Natural killer cell treated with Interleukin-12 subunit alpha and Interleukin-12 subunit beta and Interleukin-15 and Interleukin-18, amount 100 ng/mL, for 72 hours (primary cell): Measurements from ENCODE around the gene PAPOLG. TPM values are rescaled to one million over a fixed set of nuclear protein-coding genes. Genes with fewer than 3 reads are reported as not detected.

ENCODE experiments used
- ATAC-seq, 2 donors: fragments of 150-1000 bp; cut with Tn5 transposase in 1 of 2; sonication (Bioruptor Pico), chemical (Tn5 transposase) in 1 of 2; 2 replicates each; pipeline ENCODE4 v1.10.0; 2021
- DNase-seq: peaks from one replicate; pipeline ENCODE4 v3.0.0; 2022; ENCODE audit warnings: low spot score
- H3K27ac Mint-ChIP-seq, 2 donors: 1 replicate in 1 of 2; 2 replicates in 1 of 2; pipeline ENCODE4 v1.8.0; 2022; ENCODE audit warnings: mixed read lengths in 2 of 2, mild to moderate bottlenecking in 1 of 2, moderate library complexity in 1 of 2
- H3K27me3 Mint-ChIP-seq, 2 donors: 1 replicate in 1 of 2; 2 replicates in 1 of 2; pipeline ENCODE4 v1.8.0; 2022; ENCODE audit warnings: mixed read lengths in 2 of 2
- H3K36me3 Mint-ChIP-seq: one replicate; pipeline ENCODE4 v1.8.0; 2022; ENCODE audit warnings: mixed read lengths
- H3K4me1 Mint-ChIP-seq, 2 donors: 1 replicate in 1 of 2; 2 replicates in 1 of 2; pipeline ENCODE4 v1.8.0; 2022; ENCODE audit warnings: low read depth in 2 of 2, mixed read lengths in 2 of 2, mild to moderate bottlenecking in 1 of 2
- H3K4me3 Mint-ChIP-seq: one replicate; pipeline ENCODE4 v1.8.0; 2022; ENCODE audit warnings: mixed read lengths
- H3K9me3 Mint-ChIP-seq: 2 replicates; pipeline ENCODE4 v1.8.0; 2022; ENCODE audit warnings: mixed read lengths
- total RNA-seq, 2 donors: library from RNA; stranded (reverse); gene quantifications; one replicate each; pipeline ENCODE4 v1.2.3, GENCODE V29; 2022

The PAPOLG gene
- total RNA-seq, 2 donors from 2014 or later: 17.3 to 19.8 TPM

DNA sequence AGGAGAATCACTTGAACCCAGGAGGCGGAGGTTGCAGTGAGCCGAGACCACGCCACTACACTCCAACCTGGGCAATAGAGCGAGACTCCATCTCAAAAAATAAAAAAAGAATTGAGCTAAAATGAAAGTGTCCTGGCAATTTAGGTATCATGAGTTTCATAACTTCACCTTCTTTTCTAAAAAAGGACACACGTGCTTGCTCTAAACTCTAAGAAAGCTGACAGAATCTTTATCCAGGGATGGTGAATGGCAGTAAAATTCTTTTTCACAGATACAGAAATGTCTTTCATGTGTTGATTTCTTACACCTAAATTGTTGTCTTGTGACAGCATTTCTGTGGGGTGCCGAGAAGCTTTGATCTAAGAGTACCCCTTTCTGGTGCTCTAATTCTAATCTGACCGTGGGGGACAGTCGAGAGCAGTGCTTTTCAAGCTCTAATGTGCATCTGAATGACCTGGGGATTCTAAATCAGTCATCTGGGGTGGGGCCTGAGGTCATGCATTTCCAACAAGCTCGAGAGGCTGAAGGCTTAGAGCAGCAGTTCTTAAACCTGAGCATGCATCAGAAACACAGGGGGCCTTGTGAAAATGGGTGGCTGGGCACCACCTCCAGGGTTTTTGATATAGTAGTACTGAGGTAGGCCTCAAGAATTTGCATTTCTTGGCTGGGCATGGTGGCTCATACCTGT is 83.2 kb downstream of the PAPOLG start:
- Mint-ChIP-seq H3K9me3 (no peaks in the 10 kb centered on the region), H3K4me1 (peaks cover 9% of the 10 kb centered on the region in 2 donors), H3K36me3 (no peaks in the 10 kb centered on the region), H3K27ac (no peak overlapping the region), H3K27me3 (peaks cover 9 to 10% of the 10 kb centered on the region in 2 donors), H3K4me3 (no peak overlapping the region)
- ATAC-seq: no peak
- DNase-seq: no peak

DNA sequence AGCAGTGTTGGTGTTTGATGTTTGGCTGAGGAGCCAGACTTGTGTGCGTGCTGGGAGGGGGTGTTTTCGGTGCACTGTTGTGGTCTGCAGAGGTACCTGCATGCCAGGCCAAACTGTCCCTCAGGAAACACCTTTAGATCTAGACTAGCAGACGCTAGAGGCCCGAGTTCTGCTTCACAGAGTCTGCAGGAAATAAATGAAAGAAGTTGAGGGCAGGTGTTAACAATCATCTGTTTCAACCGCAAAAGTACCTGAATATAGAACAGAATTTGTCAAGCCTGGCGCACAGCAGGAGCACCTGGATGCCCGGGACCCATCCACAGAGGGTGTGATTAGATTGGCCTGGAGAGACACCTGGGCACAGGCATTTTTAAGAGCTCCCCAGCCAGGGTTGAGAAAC is 84.8 kb downstream of the PAPOLG start:
- Mint-ChIP-seq H3K27me3 (peaks cover 0 to 6% of the 10 kb centered on the region in 2 donors), H3K36me3 (no peaks in the 10 kb centered on the region), H3K9me3 (no peaks in the 10 kb centered on the region), H3K4me1 (peaks cover 5 to 11% of the 10 kb centered on the region in 2 donors), H3K27ac (peak overlapping the region in 1 of 2 donors; percentile 76), H3K4me3 (no peak overlapping the region)
- no peak for ATAC-seq
- no peak for DNase-seq

DNA sequence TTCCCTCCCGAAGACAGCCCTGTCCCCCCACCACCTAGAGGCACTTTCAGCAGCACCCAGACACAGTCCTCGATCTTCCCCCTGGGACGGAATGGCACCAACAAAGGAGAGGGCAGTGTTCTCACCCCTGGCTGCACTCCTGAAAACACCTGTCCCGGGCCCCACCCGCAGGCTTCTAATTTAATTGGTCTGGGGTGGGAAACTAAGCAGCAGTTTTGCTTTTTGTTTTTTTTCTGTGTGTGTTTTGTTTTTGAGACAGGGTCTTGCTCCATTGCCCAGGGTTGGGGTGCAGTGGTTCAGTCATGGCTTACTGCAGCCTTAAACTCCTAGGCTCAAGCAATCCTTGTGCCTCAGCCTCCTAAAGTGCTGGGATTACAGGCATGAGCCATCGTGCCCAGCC is 86.9 kb downstream of the PAPOLG start:
- H3K36me3 Mint-ChIP-seq: no peaks in the 10 kb centered on the region
- no peak overlapping the region for H3K4me3 Mint-ChIP-seq
- H3K27ac Mint-ChIP-seq: peak overlapping the region in 1 of 2 donors; percentile 32
- peaks cover 0 to 4% of the 10 kb centered on the region in 2 donors for H3K27me3 Mint-ChIP-seq
- ATAC-seq (no peak), DNase-seq (no peak)
- H3K9me3 Mint-ChIP-seq: no peaks in the 10 kb centered on the region
- peaks cover 5 to 11% of the 10 kb centered on the region in 2 donors for H3K4me1 Mint-ChIP-seq

DNA sequence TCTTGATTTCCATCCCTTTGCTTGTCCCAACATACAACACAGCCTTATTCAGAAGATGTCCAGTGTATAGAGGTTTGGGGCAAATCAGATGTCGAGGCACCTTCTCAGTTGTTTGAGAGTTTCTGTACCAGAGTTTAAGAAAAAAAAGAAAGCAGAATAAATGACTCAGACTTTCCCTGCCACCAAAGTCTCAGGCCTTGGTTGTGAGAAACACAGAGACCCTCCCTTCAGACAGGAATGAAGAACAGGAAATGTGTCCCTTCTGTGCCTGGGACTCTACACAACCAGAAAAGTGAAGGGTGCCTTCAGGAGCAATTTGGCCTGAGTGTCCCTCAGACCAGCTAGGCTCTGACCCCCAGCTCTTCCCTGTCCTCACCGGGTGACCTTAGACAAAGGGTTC is 88.0 kb downstream of the PAPOLG start:
- ATAC-seq (no peak), DNase-seq (no peak)
- H3K27ac Mint-ChIP-seq: no peak overlapping the region
- peaks cover 0 to 4% of the 10 kb centered on the region in 2 donors for H3K27me3 Mint-ChIP-seq
- H3K4me3 Mint-ChIP-seq: no peak overlapping the region
- H3K9me3 Mint-ChIP-seq: no peaks in the 10 kb centered on the region
- H3K36me3 Mint-ChIP-seq: no peaks in the 10 kb centered on the region
- H3K4me1 Mint-ChIP-seq: peaks cover 5 to 11% of the 10 kb centered on the region in 2 donors

DNA sequence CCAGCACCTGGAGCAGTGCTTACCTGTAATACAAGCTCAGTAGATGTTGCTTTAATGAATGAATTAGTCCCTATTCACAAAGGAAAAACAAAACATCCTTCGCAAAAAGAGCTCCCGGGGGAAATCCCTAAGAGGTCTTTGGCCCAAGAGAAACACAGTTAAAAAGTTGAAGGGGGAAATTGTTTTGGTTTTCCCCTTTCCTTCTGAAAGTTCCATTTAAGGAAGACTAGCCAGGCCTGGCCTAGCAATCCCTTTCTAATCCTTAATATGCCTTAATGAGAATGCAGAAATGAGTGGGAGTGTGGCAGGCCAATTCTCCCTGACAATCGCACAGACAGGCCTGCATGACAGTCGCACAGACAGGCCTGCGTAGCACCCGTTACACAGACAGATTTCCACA is 91.8 kb downstream of the PAPOLG start:
- H3K9me3 Mint-ChIP-seq: no peaks in the 10 kb centered on the region
- ATAC-seq (no peak), DNase-seq (no peak)
- no peak overlapping the region for H3K4me3 Mint-ChIP-seq
- peaks cover 0 to 2% of the 10 kb centered on the region in 2 donors for H3K4me1 Mint-ChIP-seq
- no peak overlapping the region for H3K27ac Mint-ChIP-seq
- H3K27me3 Mint-ChIP-seq: peaks cover 2 to 8% of the 10 kb centered on the region in 2 donors
- H3K36me3 Mint-ChIP-seq: no peaks in the 10 kb centered on the region

Other genes with a start within 250 kb of the PAPOLG start
- under 1 TPM in 1 of 2 donors, not detected in 1; 0.81 TPM for gene BCL11A, start 202.6 kb upstream of the PAPOLG start, total RNA-seq
- 10 to 100 TPM; 26.7 to 77.0 TPM for gene REL, start 125.3 kb downstream of the PAPOLG start, total RNA-seq